ENCODE results near the gene SMG9. TPM values are rescaled to one million over a fixed set of nuclear protein-coding genes. Genes with fewer than 3 reads are reported as not detected.

The SMG9 gene
- 18.3 and 22.3 TPM in 2 replicates for total RNA-seq (2014; rRNA removed; shearing (Covaris generic))

DNA sequence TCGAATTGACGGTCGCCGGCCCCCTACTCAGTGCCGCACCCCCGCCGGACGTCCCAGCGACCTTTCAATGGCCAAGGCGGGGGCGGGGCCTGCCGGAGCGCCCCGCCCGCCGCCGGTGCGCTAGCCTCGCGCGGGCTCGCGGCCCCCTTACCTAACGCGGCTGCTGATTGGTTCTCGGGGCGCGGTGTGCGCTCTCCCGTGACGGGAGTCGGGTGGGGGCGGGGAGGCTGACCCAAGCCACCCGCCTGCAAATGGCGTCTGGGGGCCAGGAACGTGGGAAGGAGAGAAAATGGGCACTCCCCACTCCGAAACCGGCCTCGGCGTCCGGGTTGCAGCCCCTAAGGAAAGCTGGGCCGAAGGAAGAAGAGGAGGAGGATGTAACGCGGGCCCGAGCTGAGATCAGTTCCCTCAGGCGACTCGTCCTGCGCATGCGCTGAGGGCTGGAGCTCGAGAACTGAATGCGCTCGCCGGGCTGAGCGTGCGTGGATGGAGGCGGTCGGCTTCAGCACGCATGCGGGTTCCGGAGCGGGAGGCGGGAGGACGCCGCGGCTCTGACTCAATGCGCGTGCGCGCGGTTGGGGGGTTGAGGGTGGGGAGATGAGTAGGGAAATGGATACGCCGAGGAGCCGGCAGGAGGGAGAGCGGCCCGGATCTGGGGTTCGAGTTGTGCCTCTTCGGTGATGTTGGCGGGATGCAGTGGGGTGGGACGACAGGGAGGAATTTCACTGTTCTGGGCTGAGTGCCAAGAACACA, at the start of gene SMG9:
TSS of gene SMG9 (minus strand) at position 460 of the 753 bp plus-strand sequence. CDS start 4,221 bp downstream, outside the sequence.
- DNase-seq (ENCODE audit: low spot score) = peak; percentile 95
- in situ Hi-C loops (cut with HindIII; ENCODE audit: low sequenced_read_pairs) = no loop called here

DNA sequence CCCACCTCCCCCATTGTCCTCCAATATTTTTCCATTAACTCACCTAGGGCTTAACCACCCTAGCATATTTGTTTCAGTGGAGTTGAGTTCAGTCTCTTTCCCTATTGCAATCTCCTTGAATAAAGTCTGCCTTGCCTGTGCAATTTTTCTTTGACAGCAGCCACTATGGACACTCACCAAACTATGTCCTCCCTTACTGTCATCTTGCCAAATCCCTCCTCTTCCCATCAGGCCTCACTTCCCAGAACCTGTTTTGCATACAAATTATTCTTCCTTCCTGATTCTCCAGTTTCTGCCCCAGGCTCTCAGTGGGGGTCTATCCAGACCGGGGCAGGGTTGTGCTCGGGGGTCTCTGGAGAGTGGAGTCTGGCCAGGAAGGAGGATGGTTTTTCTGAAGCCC, 49.7 kb upstream of the SMG9 start:
- in situ Hi-C loops (cut with HindIII; ENCODE audit: low sequenced_read_pairs) = no loop called here

DNA sequence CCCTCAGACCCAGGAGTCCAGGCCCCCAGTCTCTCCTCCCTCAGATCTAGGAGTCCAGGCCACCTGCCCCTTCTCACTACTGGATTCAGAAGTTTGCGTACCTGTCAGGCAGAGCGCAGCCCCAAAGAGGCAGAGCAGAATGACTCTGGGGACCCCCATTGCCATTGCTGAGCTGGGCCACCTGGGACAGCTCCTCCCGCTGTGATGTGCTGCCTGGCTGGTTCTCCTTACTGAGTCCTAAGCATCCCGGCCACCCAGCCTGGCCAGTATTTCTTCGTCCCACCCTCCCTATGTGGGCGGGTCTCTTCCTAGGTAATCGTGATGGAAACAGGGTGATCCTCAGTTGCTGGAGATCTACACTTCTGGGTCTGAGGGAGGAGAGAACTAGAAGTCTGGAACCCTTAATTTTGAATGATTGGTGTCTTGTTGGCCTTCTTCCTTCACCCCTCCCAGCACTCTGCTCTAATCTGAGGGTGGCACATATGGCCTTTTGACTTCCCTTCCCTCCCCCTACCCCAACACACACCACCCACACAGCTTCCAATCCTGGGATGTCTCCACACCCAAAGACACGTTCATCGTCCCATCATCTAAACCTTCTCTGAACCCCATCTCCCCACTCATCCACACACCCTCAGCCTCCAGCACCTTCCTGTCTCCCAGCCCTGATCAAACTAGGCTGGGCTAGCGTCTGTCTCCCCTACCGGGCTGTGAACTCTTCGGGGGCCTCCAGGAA, 47.6 kb upstream of the SMG9 start, which contains the start of gene LYPD5:
TSS of gene LYPD5 (minus strand) at position 232 of the 736 bp plus-strand sequence. CDS start at position 165, 67 bp downstream.
- in situ Hi-C loops (cut with HindIII; ENCODE audit: low sequenced_read_pairs) = no loop called here
- no peak for DNase-seq (ENCODE audit: low spot score)

More for the DNA sequence above, 49.7 kb upstream of the SMG9 start:
- DNase-seq (ENCODE audit: low spot score) = no peak

DNA sequence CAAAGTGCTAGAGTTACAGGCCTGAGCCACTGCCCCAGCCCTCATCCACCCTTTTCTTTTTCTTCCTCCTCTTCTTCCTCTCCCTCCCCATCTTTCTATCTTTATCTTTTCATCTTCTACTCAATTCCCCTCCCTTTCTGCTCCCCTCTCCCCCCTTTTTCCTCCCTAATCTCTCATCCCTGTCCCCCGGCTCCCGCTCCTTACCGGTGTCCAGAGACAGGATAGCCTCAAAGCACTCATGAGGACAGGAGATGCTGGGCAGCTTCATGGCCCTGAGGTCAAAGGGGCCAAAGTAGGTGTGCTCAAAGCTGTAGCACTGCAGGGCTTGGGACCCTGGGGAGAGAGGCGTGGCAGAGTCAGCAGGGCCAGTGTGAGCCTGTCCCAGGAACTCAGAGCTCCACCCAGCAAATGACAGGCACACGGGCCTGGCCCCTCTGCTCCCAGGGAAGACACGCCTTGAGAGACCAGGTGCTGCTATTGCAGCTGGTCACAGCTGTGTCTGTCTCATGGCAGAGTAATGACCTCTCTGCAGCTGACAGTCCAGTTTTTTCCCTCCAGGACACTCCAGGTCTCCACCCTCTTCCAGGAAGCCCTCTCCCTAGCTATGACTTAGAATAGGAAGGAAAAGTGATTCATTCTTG, 44.9 kb upstream of the SMG9 start:
- no peak for DNase-seq (ENCODE audit: low spot score)

GRCh38 chr19:43798546-43799409, 44.0 kb upstream of the SMG9 start:
- DNase-seq (ENCODE audit: low spot score) = peak; percentile 62
- in situ Hi-C loops (cut with HindIII; ENCODE audit: low sequenced_read_pairs) = no loop called here

More for the DNA sequence above, 44.9 kb upstream of the SMG9 start:
- in situ Hi-C loops (cut with HindIII; ENCODE audit: low sequenced_read_pairs) = no loop called here

DNA sequence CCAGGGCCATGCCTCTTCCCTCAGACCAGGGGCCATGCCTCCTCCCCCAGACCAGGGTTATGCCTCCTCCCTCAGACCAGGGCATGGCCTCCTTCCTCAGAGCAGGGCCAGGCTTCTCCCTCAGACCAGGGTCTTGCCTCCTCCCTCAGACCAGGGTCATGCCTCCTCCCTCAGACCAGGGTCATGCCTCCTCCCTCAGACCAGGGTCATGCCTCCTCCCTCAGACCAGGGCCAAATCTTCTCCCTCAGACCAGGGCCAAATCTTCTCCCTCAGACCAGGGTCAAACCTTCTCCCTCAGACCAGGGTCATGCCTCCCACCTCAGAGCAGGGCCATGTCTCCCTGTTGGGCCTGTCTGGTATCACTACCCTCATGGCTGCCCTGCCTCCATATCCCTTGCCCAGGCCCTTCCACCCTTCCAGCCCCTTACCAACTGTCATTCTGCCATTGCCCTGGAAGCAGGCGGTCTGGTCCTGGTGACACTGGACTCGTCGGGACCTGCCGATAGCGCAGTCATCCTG, 43.3 kb upstream of the SMG9 start:
- in situ Hi-C loops (cut with HindIII; ENCODE audit: low sequenced_read_pairs) = no loop called here
- no peak for DNase-seq (ENCODE audit: low spot score)

DNA sequence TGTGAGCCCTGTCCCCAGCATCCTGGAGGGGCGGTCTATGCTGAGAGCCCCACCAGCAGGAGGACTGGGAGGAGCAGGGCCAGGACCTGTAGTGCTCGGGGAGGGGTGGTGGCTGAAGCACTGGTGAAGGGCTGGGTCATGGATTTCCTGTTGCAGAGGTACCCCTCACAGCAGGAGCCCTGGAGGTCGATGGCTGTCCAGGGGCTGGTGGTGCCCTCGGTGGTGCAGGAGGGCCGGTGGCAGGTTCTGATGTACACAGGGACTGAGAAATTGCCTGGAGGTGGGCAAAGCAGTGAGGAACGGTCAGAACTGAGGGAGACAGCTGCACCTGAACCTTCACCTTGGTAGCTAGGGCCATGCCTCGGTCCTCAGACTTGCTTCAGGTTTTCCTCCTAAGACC, 42.8 kb upstream of the SMG9 start:
- in situ Hi-C loops (cut with HindIII; ENCODE audit: low sequenced_read_pairs) = no loop called here
- no peak for DNase-seq (ENCODE audit: low spot score)

GRCh38 chr19:43797118-43797517, 42.4 kb upstream of the SMG9 start:
- in situ Hi-C loops (cut with HindIII; ENCODE audit: low sequenced_read_pairs) = no loop called here
- DNase-seq (ENCODE audit: low spot score) = no peak

DNA sequence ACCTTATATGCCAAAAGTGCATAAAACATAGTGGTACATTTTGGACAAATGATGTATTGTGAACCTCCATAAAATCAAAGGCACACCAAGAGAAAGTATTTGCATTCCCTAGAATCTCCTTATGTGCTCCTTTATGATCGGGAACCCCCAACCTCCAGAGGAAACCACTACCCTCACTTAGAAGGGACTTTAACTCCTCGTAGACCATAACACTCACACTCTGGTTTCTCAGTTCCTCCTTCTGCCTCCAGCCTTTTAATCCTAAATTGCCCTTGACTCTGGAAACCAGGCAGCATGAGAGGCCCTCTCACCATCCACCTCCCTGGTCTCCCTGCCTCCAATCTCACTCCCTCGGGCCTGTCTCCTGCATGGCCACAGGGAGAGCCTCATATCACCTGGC, 35.8 kb upstream of the SMG9 start:
- in situ Hi-C loops (cut with HindIII; ENCODE audit: low sequenced_read_pairs) = no loop called here
- no peak for DNase-seq (ENCODE audit: low spot score)

DNA sequence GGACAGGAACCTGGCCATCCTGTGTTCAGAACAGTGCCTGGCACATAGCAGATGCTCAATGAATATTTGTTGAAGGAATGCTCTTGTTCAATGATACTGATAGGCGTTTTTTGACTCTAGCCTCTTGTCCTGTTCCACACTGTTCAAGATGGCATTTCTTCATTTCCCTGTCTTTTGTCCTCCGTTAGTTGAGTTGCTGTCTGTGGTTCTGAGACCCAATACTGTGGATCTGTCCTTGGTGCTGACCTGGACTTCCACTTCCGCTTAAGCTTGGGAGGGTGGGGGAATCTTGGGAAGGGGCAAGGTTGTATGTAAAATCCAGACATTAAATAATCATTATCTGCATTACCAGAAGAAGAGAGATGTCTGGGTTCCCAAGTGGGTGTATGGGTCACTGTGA, 34.3 kb upstream of the SMG9 start:
- no peak for DNase-seq (ENCODE audit: low spot score)
- in situ Hi-C loops (cut with HindIII; ENCODE audit: low sequenced_read_pairs) = no loop called here

DNA sequence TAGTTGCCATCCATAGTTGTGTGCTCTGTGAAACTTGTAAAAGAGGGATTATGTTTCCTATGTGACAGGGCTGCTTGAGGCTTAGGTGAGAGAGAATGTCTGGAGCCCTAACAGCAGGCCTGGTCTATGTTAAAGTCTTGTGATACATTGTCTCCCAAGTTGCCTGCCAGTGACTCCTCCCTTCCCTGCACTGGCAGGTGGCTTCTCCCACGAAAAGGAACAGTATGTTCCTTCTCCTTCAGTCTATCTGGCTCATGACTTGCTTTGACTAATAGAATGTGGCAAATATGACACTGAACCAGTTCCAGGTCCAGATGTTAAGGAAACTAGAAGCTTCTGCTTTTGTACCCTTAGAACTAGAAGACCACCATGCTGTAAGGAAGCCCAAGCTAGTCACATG, 31.9 kb upstream of the SMG9 start:
- in situ Hi-C loops (cut with HindIII; ENCODE audit: low sequenced_read_pairs) = no loop called here
- DNase-seq (ENCODE audit: low spot score) = no peak

GRCh38 chr19:43784981-43785808, 30.4 kb upstream of the SMG9 start:
- in situ Hi-C loops (cut with HindIII; ENCODE audit: low sequenced_read_pairs) = no loop called here
- peak; percentile 69 for DNase-seq (ENCODE audit: low spot score)

DNA sequence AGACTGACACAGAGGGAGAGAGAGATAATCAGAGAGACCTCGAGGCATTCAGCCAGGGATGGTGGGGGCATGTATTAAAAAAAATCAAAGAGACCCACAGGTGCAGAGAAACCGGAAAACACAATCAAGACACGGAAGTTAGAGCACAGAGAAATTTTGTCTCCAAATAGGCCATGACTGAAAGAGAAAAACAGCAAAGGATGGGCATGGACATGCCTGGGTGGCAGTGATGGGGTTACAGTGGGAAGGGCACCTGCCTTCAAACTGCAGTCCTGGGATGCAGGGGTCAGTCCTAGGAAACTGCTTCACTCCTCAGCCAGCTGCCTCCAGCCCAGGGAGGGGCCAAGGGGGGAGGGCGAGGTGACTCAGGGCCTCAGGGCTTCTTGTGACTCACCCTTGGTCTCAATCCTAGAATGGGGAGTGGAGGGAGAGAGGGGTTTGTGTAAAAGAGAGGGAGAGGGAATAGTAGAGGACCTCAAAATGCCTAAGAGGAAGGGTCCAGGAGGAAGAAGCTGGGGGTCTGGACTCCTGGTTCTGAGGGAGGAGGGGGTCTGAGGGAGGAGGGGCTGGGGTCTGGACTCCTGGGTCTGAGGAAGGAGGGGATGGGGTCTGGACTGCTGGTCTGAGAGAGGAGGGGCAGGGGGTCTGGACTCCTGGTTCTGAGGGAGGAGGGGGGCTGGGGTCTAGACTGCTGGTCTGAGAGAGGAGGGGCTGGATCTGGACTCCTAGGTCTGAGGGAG, 29.6 kb upstream of the SMG9 start:
- in situ Hi-C loops (cut with HindIII; ENCODE audit: low sequenced_read_pairs) = no loop called here
- DNase-seq (ENCODE audit: low spot score) = no peak

GRCh38 chr19:43783636-43784035, 28.9 kb upstream of the SMG9 start:
- in situ Hi-C loops (cut with HindIII; ENCODE audit: low sequenced_read_pairs) = no loop called here
- DNase-seq (ENCODE audit: low spot score) = no peak

- in situ Hi-C loops (cut with HindIII; ENCODE audit: low sequenced_read_pairs) = no loop called here
- no peak for DNase-seq (ENCODE audit: low spot score)
These were observed 28.0 kb upstream of the SMG9 start for GRCh38 chr19:43782689-43783231.

GRCh38 chr19:43782311-43782660, 27.5 kb upstream of the SMG9 start:
- in situ Hi-C loops (cut with HindIII; ENCODE audit: low sequenced_read_pairs) = no loop called here
- no peak for DNase-seq (ENCODE audit: low spot score)

DNA sequence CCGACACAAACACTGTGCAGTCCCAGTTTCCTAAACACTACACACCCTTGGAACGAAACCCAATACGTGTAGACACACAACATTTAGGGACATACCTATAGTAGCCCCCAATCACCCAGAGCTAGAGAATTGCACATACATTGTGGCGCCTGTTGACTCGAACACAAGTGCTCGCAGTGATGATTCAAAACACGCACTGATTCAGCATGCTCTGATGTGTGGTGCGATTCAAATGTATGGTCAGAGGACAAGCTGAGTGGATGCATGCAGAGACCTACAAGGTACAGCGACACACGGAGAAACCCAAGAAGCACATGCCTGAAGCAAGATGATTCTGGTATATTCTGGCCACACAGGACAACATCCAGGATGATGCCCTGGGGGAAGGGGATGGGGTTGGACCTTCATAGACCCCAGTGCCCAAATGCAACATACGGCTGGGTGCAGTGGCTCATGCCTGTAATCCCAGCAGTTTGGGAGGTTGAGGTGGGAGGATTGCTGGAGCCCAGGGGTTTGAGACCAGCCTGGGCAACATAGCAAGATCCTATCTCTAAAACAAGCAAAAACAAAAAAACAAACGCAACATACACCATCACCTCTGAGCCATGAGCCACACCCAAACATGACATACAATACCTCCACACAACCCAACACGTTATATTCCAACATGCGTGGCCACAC, 27.0 kb upstream of the SMG9 start:
- in situ Hi-C loops (cut with HindIII; ENCODE audit: low sequenced_read_pairs) = no loop called here
- DNase-seq (ENCODE audit: low spot score) = no peak
